Measurements from ENCODE around the gene MDM4.

The MDM4 gene

DNA sequence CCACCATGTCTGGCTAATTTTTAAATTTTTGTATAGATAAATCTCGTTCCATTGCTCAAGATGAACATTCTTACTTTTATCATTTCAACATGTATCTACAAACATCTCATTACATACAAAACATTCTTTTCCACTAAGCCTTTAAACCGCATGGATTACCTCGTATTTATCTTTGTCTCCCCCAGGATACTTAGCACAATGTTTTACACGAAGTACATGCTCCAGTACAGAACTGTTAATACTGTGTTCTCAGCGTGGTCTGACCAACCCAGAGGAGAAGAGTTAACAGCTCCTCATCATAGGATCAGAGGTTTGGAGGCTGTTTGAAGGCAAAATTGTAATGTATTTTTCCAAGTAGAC, 29.0 kb upstream of the MDM4 start:
- DNase-seq (ENCODE audit: extremely low spot score): no peak
- ChIA-PET POLR2A (no interaction called here), CTCF (interaction anchor here (0.8 to 39.3 kb wide), 5 partner anchors 8 to 320 kb away, joined by 3 to 1775 read pairs (median 8); no protein-coding TSS in a partner anchor)
- TF ChIP-seq, protein P1, sequence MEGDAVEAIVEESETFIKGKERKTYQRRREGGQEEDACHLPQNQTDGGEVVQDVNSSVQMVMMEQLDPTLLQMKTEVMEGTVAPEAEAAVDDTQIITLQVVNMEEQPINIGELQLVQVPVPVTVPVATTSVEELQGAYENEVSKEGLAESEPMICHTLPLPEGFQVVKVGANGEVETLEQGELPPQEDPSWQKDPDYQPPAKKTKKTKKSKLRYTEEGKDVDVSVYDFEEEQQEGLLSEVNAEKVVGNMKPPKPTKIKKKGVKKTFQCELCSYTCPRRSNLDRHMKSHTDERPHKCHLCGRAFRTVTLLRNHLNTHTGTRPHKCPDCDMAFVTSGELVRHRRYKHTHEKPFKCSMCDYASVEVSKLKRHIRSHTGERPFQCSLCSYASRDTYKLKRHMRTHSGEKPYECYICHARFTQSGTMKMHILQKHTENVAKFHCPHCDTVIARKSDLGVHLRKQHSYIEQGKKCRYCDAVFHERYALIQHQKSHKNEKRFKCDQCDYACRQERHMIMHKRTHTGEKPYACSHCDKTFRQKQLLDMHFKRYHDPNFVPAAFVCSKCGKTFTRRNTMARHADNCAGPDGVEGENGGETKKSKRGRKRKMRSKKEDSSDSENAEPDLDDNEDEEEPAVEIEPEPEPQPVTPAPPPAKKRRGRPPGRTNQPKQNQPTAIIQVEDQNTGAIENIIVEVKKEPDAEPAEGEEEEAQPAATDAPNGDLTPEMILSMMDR (IDR thresholded peaks at IDR 0.05; ENCODE audit: control extremely low read depth, extremely low read depth, low read depth, missing control alignments): no peak

DNA sequence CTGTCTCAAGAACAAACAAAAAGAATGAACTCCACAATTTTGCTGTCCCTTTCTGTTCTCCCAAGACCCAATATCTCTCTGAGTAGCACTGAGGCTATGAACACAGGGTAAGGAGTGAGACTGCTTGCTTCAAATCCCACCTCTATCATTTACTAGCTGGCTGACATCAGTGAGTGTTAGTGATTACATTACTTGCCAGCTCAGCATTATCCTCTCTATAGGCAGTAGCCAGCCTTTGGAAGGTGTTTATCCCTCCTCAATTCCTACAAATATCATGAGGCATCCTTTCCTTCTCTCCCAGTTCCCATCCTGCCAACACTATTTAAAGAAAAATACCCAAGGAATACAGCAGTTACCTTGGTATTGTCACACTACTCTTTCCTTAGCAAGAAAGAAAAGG, 24.6 kb upstream of the MDM4 start:
- TF ChIP-seq, protein P1 (IDR thresholded peaks at IDR 0.05; ENCODE audit: control extremely low read depth, extremely low read depth, low read depth, missing control alignments): no peak
- DNase-seq (ENCODE audit: extremely low spot score): no peak
- ChIA-PET POLR2A (no interaction called here), CTCF (interaction anchor here (0.7 to 39.3 kb wide), 7 partner anchors 10 to 316 kb away, joined by 3 to 1775 read pairs (median 12); no protein-coding TSS in a partner anchor)

GRCh38 chr1:204493145-204493983, 22.8 kb upstream of the MDM4 start:
- ChIA-PET POLR2A (interaction anchor here (0.9 to 2.3 kb wide), 9 partner anchors 12 to 85 kb away, joined by 3 to 10 read pairs (median 4); partner anchors contain the start of gene MDM4), CTCF (interaction anchor here (1.1 to 39.3 kb wide), 11 partner anchors 9 to 314 kb away, joined by 3 to 1775 read pairs (median 12); no protein-coding TSS in a partner anchor)
- DNase-seq (ENCODE audit: extremely low spot score): peak; percentile 18
- TF ChIP-seq, protein P1 (IDR thresholded peaks at IDR 0.05; ENCODE audit: control extremely low read depth, extremely low read depth, low read depth, missing control alignments): no peak

- TF ChIP-seq, protein P1 (IDR thresholded peaks at IDR 0.05; ENCODE audit: control extremely low read depth, extremely low read depth, low read depth, missing control alignments): no peak
- CTCF ChIA-PET: interaction anchor here (1.1 to 39.3 kb wide), 10 partner anchors 9 to 314 kb away, joined by 3 to 1775 read pairs (median 12); no protein-coding TSS in a partner anchor
- POLR2A ChIA-PET: interaction anchor here (0.9 to 2.3 kb wide), 7 partner anchors 13 to 86 kb away, joined by 3 to 10 read pairs (median 5); partner anchors contain the start of gene MDM4
- peak; percentile 43 for DNase-seq (ENCODE audit: extremely low spot score)
These were observed 22.3 kb upstream of the MDM4 start for GRCh38 chr1:204493984-204494280.

DNA sequence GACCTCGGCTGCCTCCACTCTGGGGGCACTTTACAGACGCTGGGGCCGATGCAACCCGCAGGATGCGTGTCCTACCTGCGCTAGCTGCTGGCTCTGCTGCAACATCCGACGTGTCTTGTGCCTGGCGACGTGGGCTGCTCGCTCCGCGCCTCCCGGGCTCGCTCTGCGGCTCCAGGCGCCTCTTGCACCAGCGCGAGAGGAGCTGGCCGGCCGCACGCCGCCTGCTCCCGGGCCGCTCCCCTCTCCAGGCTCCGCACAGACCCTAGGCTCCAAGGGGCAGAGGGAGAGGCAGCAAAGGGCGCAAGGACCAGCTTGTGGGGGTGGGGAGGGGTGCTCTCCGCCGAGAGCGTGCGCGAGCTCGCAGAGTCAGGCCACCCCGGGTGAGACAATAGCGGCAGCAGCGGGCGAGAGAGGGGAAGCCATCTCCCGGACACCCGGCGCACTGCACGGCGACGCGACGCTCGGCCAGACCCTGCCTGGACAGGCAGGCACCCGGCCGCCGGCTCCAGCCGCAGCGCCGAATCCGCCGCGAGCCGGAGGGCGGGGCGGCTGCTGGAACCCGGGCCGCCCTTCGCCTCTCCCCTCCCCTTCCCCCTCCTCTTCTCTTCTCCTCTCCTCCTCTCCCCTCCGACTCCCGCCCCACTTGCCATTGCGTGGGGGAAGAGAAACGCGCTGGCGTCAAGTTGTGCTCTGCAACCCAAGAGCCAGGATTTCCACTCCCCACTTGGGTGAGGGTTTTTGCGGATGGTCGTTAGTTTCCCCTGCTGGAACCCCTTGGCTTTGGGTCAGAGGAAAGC, 21.7 kb upstream of the MDM4 start, which contains the start of gene PIK3C2B:
TSS of gene PIK3C2B (minus strand) at position 525 of the 797 bp plus-strand sequence. CDS start 25,003 bp downstream, outside the sequence.
- DNase-seq (ENCODE audit: extremely low spot score): peak; percentile 90
- TF ChIP-seq, protein P1 (IDR thresholded peaks at IDR 0.05; ENCODE audit: control extremely low read depth, extremely low read depth, low read depth, missing control alignments): peak; percentile 47
- ChIA-PET POLR2A (interaction anchor here (0.9 to 2.3 kb wide), 6 partner anchors 12 to 86 kb away, joined by 3 to 10 read pairs (median 4); partner anchors contain the start of gene MDM4), CTCF (interaction anchor here (0.9 to 39.3 kb wide), 13 partner anchors 10 to 313 kb away, joined by 3 to 1775 read pairs (median 7); partner anchors contain the start of gene MDM4)
